AG20443 (cell line): Measurements from ENCODE around the gene GMNN.

Source experiments
- DNase-seq: peaks from one replicate; pipeline ENCODE4 v3.0.0; 2012; ENCODE audit warnings: low spot score, mixed read lengths

The GMNN gene

GRCh38 chr6:24807584-24807983 lies 32.8 kb downstream of the GMNN start:
- no peak for DNase-seq

DNA sequence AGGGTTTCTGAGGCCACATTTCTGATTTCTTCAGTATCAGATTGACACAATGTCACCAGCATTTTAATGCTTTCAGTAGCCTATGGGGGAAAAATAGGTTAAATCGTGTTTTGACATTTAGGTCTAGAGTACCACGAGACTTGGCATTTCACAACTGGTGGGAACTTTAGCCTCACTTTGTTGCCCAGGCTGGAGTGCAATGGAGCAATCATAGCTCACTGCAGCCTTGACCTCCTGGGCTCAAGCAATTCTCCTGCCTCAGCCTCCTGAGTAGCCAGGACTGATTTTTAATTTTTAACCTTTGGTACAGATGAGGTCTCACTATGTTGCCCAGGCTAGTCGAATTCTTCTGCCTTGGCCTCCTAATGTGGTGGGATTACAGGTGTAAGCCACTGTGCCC lies 35.0 kb downstream of the GMNN start:
- DNase-seq = no peak

DNA sequence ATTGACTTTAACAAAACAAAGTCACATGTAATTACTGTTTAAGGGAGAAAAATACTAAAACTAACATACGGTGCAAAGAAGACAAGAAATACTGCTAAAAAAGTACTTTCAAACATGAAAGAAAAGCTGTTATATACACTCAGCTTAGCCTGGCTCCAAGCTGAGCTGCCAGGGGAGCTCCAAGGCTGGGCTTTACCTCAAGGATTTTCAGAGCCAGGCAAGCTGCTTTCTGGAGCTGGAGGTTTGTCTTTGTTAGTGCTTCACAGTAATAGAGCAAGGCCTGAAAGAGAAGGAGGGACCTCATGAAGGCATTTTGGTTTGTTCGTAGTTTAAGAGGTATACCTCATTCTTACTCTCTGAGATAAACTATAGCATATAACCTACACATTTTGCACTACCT lies 43.6 kb downstream of the GMNN start:
- DNase-seq = no peak

DNA sequence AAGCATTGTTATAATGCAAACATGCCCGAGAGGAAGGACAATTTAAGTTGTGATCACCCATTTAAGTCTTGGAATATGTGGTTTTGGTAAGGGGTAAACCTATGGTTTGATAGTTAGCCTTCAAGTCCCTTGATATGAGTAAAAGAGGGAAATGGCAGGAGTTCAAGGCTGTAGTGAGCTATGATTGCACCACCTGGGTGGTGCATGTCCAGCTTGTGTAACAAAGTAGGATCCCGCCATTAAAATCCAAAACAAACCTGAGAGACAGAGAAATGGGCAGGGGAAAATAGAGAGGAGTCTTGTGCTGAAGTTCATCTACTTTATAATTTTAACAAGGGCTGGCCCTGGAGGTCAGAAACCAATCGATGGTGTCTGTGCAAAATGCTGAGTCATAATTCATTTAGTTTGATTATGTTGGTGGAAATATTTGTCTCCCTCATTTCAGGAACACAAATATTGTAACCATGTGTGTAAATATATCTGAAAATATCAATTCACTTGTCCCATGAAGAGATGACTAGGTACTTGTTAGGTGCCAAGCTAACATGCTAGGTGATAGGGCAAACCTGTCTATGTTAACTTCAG lies 47.2 kb downstream of the GMNN start:
- DNase-seq = no peak

DNA sequence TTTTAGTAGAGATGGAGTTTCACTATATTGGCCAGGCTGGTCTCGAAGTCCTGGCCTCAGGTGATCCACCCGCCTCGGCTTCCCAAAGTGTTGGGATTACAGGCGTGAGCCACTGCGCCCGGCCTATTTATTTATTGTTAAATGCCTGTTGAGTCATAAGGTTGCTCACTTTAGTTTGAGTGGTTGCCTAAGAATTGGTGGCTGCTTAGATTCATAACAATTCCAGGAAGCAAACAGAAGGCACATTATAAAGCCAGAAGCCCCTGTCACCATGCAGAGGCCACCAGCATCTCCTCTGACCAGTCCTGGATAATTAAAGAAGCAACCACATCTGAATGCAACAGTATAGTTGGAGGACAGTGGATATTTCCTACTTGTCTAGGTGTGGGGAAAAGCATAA lies 48.0 kb downstream of the GMNN start:
- DNase-seq = no peak

DNA sequence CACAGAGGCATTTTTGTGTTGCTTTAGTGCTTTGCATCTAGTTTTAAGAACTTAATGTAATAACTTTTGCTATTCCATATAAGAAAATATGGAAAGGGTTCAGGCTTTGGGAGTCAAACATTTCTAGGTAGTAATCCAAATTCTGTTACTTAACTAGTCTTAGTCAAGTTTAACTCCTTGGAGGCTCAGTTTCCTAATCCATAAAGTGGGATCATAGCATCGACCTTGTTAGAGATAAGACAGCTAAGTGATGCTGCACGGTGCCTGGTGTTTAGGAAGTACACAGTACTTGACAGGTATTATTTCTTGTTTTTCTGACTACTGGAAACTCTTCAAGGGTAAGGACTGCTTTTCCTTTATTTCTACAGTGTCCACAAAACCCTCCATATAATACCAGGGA lies 48.4 kb downstream of the GMNN start:
- no peak for DNase-seq

DNA sequence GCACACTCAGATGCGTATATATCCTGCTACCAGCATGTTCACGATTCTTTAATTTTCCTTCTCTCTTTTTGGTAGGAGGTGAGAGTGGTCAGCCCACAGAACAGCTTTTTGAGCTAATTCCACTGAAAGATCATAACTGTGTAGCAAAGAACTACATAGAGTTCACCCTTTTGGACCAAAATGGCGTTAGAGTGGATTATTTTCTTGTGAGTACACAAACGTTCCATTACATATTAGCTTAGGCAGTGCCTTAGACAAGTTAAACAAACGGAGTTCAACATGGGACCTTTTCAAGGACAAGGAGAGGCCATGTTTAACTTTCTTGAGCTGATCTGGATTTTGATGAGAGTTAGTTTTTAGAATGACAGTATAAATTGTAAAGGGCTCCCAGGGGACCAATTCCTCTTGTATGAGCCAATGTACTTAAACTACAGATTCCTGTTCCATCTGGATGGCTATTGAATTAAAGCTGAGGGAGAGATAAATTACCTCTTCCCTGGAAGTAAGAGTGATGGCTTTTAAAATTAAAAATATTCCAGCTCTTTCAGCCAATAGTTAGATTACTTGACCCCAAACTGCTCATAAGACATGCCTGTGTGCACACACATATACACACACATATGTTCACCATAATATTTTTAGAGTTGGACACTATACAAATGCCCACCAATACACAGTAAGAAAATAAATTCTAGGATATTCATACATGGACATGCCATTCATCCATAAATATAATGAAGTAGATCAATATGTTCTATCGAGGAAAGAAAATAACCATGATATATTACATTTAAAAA lies 49.6 kb downstream of the GMNN start:
- no peak for DNase-seq

GRCh38 chr6:24825130-24825630 lies 50.4 kb downstream of the GMNN start:
- DNase-seq = no peak

DNA sequence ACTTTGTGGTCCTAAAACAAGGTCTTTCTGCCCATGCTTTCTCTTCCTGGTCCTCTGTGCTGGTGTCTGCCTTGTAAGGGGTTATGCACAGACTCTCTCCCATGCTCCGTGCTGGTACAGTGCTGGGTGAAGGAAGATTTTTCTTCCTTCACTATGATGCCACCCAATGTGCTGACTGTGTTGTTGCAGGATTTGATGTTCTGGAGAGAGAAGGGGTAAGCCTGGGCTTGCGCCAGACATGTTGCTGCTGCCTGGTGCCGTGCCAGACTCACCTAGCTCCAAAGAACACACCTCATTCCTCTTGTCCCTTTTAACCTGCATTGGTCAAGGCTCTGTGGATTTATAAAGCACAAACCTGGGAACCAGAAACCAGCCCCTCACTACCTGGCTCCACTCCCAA lies 52.4 kb downstream of the GMNN start:
- no peak for DNase-seq

DNA sequence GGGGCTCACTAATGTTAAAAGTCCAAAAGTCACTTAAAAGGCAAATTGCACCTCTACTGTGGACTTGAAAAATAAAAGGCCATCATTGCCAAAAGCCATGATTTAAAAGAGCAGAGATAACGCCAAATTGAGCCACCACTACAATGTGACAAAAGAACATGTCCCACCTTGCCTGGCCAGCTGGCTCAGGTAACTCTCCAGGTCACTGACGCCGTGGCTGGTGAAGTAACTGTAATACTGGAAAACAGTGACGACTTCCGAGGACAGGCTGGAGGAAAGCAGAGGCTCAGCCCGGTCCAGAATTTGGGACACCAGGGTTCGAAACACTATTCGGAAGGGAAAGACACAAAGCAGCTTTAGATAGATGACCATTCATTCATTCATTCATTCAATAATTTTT lies 53.2 kb downstream of the GMNN start:
- DNase-seq = no peak

DNA sequence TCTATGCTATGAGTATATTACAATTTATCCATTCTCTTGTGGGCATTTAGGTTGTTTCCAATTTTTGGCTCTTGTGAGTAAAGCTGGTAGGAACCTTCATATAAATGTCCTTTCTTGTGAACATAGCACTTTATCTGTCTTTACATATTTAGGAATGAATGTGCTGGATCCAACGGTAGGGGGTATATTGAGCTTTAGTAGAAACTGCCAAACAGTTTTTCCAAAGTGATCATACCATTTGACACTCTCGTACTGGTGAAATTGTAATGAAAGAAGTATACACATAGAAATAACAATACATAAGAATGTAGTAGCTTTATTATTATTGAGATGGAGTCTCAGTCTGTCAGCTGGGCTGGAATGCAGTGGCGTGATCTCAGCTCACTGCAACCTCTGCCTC lies 54.9 kb downstream of the GMNN start:
- DNase-seq = no peak

DNA sequence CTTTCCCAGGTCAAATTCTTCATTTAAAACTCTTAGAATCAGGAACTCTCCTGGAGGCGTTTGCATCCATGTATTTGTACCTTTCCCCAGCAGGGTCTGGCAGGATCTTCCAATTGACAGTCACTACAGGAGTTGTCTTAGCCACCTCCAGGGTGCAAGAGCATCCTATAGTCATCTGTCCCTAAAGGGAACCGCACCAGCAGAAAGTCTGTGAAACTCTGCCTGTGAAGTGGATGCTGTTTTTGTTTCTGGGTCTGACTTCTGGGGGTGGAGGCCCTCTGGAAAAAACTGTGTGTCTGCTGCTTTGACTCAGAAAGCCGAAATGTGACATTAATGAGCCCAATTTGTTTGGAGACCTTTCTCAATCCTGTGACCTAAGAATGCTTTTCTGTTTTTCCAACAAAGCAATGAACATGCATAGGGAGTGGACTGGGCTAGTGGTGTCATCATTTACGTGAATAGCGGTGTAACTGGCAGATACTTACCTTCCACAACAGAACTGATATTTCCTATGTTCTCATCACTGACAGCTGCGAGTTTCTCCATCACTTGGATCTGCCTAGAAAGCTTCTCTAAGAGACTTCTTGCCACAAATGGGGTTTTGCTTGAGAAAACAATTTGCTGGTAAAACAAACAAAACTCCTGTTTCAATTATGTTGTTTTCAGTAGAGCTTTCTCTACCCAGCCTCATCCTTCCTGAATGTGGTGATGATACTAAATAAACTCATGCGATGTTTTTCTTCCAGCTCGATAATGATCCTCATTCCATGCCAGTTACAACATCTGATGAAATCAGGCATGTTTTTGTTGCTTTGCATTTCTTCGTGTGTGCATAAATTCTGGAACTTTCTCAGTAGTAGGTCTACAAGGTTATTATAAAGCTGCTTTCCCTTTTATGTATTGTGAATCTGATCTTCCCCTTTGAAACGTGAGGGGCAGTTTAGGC lies 57.3 kb downstream of the GMNN start:
- DNase-seq = peak; percentile 66

- no peak for DNase-seq
These were observed 58.1 kb downstream of the GMNN start for GRCh38 chr6:24832794-24833193.

DNA sequence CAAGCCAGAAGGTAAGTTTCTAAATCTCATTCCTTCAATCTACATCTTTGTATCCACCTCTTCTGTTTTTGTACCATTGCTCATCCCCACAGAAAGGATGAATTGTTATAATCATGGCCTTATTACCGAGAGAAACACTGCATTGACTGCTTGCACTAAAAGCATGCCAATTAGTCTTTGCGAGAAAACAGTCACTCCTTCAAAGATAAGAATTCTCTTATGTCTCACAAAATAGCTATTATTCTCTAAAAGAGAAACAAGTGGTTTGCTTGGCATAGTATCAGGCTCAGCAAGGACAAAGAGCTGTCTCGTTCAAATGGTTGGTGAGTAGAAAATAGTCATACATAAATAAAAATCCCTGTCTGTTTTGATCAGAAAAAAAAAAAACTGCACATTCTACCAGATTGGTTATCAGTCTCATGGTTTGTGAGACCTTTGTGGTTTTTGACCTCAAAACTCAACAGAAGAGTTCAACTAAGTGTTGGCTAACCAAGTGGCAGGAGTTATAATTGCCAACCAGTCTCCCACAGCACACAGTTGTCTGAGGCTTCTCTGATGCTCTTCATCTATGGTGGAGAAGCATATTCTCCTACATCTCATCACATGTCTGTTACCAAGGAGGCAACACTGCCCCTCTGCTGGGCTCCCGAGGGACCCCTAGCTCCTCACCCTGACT lies 59.1 kb downstream of the GMNN start:
- DNase-seq = no peak
